H9 (cell line): Measurements from ENCODE around the gene ATXN7L3. TPM values are rescaled to one million over a fixed set of nuclear protein-coding genes. Genes with fewer than 3 reads are reported as not detected.

Experiments used
- DNase-seq: peaks from one replicate; pipeline ENCODE4 v3.0.0-alpha.2; 2017
- H2AFZ ChIP-seq: one replicate; pipeline ENCODE4 v1.6.1; 2013; ENCODE audit warnings: mild to moderate bottlenecking, low read length, control low read depth, moderate library complexity
- H2AK5ac ChIP-seq: 2 replicates; pipeline ENCODE4 v1.6.1; 2013; ENCODE audit warnings: low read length, control low read depth, mixed read lengths; ENCODE audit not compliant: insufficient read length
- H2BK120ac ChIP-seq: one replicate; pipeline ENCODE4 v1.6.1; 2013; ENCODE audit warnings: low read depth, mild to moderate bottlenecking, low read length, control low read depth, inconsistent platforms; ENCODE audit not compliant: poor library complexity, severe bottlenecking
- H2BK12ac ChIP-seq: 2 replicates; pipeline ENCODE4 v1.6.1; 2013; ENCODE audit warnings: low read length, control low read depth, mixed read lengths, low read depth; ENCODE audit not compliant: insufficient read length
- H2BK15ac ChIP-seq: 2 replicates; pipeline ENCODE4 v1.6.1; 2013; ENCODE audit warnings: low read depth, low read length, control low read depth
- H2BK20ac ChIP-seq: one replicate; pipeline ENCODE4 v1.6.1; 2013; ENCODE audit warnings: low read depth, mild to moderate bottlenecking, low read length, control low read depth, inconsistent platforms; ENCODE audit not compliant: poor library complexity, severe bottlenecking
- H2BK5ac ChIP-seq: 2 replicates; pipeline ENCODE4 v1.6.1; 2013; ENCODE audit warnings: low read length, control low read depth, mixed read lengths; ENCODE audit not compliant: insufficient read length
- H3K14ac ChIP-seq: 2 replicates; pipeline ENCODE4 v1.6.1; 2013; ENCODE audit warnings: low read length, control low read depth; ENCODE audit not compliant: insufficient read depth
- H3K18ac ChIP-seq: 2 replicates; pipeline ENCODE4 v1.6.1; 2013; ENCODE audit warnings: low read depth, mild to moderate bottlenecking, mixed read lengths, low read length, control low read depth; ENCODE audit not compliant: insufficient read length
- H3K23ac ChIP-seq: 2 replicates; pipeline ENCODE4 v1.6.1; 2013; ENCODE audit warnings: low read length, control low read depth, mixed read lengths, low read depth; ENCODE audit not compliant: insufficient read length
- H3K23me2 ChIP-seq: 2 replicates; pipeline ENCODE4 v1.6.1; 2013; ENCODE audit warnings: low read depth, mild to moderate bottlenecking, mixed read lengths, low read length, control low read depth; ENCODE audit not compliant: insufficient read length, poor library complexity, severe bottlenecking
- H3K27ac ChIP-seq: 2 replicates; pipeline ENCODE4 v1.5.1; 2013; ENCODE audit warnings: low read length, control low read depth, mixed read lengths, low read depth; ENCODE audit not compliant: insufficient read length
- H3K27me3 ChIP-seq: 2 replicates; pipeline ENCODE4 v1.6.1; 2013; ENCODE audit warnings: low read length, control low read depth, inconsistent platforms; ENCODE audit not compliant: insufficient read depth
- H3K4ac ChIP-seq: 2 replicates; pipeline ENCODE4 v1.6.1; 2013; ENCODE audit warnings: low read depth, mild to moderate bottlenecking, control low read depth, inconsistent platforms, low read length, moderate library complexity
- H3K4me1 ChIP-seq: 2 replicates; pipeline ENCODE4 v1.6.1; 2013; ENCODE audit warnings: low read length, control low read depth, inconsistent platforms; ENCODE audit not compliant: insufficient read depth
- H3K4me2 ChIP-seq: 2 replicates; pipeline ENCODE4 v1.6.1; 2013; ENCODE audit warnings: low read length, control low read depth, mixed read lengths; ENCODE audit not compliant: insufficient read length, insufficient read depth
- H3K56ac ChIP-seq: 2 replicates; pipeline ENCODE4 v1.6.1; 2013; ENCODE audit warnings: low read depth, mild to moderate bottlenecking, mixed read lengths, low read length, control low read depth; ENCODE audit not compliant: insufficient read length
- H3K79me1 ChIP-seq: 2 replicates; pipeline ENCODE4 v1.6.1; 2013; ENCODE audit warnings: low read depth, mild to moderate bottlenecking, moderate library complexity, low read length, control low read depth, inconsistent platforms; ENCODE audit not compliant: insufficient read depth, poor library complexity, severe bottlenecking
- H3K79me2 ChIP-seq: 2 replicates; pipeline ENCODE4 v1.6.1; 2013; ENCODE audit warnings: low read length, control low read depth, inconsistent platforms; ENCODE audit not compliant: insufficient read depth
- H3K9ac ChIP-seq: 2 replicates; pipeline ENCODE4 v1.6.1; 2013; ENCODE audit warnings: low read length, control low read depth, mixed read lengths; ENCODE audit not compliant: insufficient read length; ENCODE audit errors: extremely low read depth
- H3K9me3 ChIP-seq: one replicate; pipeline ENCODE4 v1.6.1; 2013; ENCODE audit warnings: low read depth, low read length, inconsistent platforms; ENCODE audit not compliant: control insufficient read depth
- H3T11ph ChIP-seq: one replicate; pipeline ENCODE4 v1.6.1; 2013; ENCODE audit warnings: mild to moderate bottlenecking, low read length, control low read depth, inconsistent platforms
- H4K20me1 ChIP-seq: one replicate; pipeline ENCODE4 v1.6.1; 2013; ENCODE audit not compliant: control insufficient read depth, insufficient read length, insufficient read depth
- H4K5ac ChIP-seq: 2 replicates; pipeline ENCODE4 v1.6.1; 2013; ENCODE audit warnings: low read depth, mild to moderate bottlenecking, mixed read lengths, low read length, control low read depth; ENCODE audit not compliant: insufficient read length
- H4K8ac ChIP-seq: replicated peaks from 2 replicates; pipeline ENCODE4 v1.6.1; 2013; ENCODE audit warnings: low read length, control low read depth, mixed read lengths, low read depth; ENCODE audit not compliant: insufficient read length
- H4K91ac ChIP-seq: 2 replicates; pipeline ENCODE4 v1.6.1; 2013; ENCODE audit warnings: low read depth, mild to moderate bottlenecking, moderate library complexity, mixed read lengths, low read length, control low read depth; ENCODE audit not compliant: insufficient read length
- H3K27ac Mint-ChIP-seq, 3 experiments: 2 replicates in 2 of 3; 3 replicates in 1 of 3; pipeline ENCODE4 v1.8.0; 2020 to 2021; ENCODE audit warnings: mixed read lengths in 3 of 3, mild to moderate bottlenecking in 1 of 3, moderate library complexity in 1 of 3
- H3K27me3 Mint-ChIP-seq: 2 replicates; pipeline ENCODE4 v1.8.0; 2021; ENCODE audit warnings: low read depth, mild to moderate bottlenecking, moderate library complexity, mixed read lengths
- H3K36me3 Mint-ChIP-seq, 3 experiments: 2 replicates in 2 of 3; 3 replicates in 1 of 3; pipeline ENCODE4 v1.8.0; 2020 to 2021; ENCODE audit warnings: low read depth in 3 of 3, mixed read lengths in 3 of 3; ENCODE audit not compliant: insufficient read depth in 1 of 3
- H3K4me1 Mint-ChIP-seq, 2 experiments: 2 replicates each; pipeline ENCODE4 v1.8.0; 2020; ENCODE audit warnings: mixed read lengths in 2 of 2
- H3K4me3 Mint-ChIP-seq, 2 experiments: 2 replicates in 1 of 2; 3 replicates in 1 of 2; pipeline ENCODE4 v1.8.0; 2020 to 2021; ENCODE audit warnings: mild to moderate bottlenecking in 2 of 2, mixed read lengths in 2 of 2, moderate library complexity in 1 of 2
- H3K9me3 Mint-ChIP-seq, 2 experiments: 2 replicates in 1 of 2; 3 replicates in 1 of 2; pipeline ENCODE4 v1.8.0; 2020; ENCODE audit warnings: mild to moderate bottlenecking in 2 of 2, mixed read lengths in 2 of 2, moderate library complexity in 1 of 2
- CTCF ChIP-seq: fragments of 200-600 bp; sonication (generic); conservative IDR thresholded peaks from 3 replicates; pipeline ENCODE4 v1.8.0; 2021; ENCODE audit warnings: antibody characterized with exemption, mild to moderate bottlenecking
- WGBS: extraction: QIAGEN DNeasy Blood & Tissue Kit; methylation state at CpG from one replicate; pipeline ENCODE4 v1.1.7; 2013; ENCODE audit warnings: missing lambda C conversion rate, low lambda C conversion rate, mixed read lengths; ENCODE audit not compliant: insufficient read length; ENCODE audit errors: extremely low coverage; 5-methylcytosine and 5-hydroxymethylcytosine counted together
- total RNA-seq: library from RNA; stranded (reverse); gene quantifications from 2 replicates; pipeline ENCODE4 v1.2.1, GENCODE V29; 2021

Gene ATXN7L3
- total RNA-seq, 1 experiment from 2014 or later, result 125 TPM

- H3K27ac ChIP-seq, result no peak overlapping the region
- no peak overlapping the region for H3K9ac ChIP-seq
- H3K36me3 Mint-ChIP-seq, result peaks cover 24 to 80% (median 63%) of the 10 kb centered on the region in 3 experiments; a peak in 6 of 7 replicates
These were observed 6.2 kb downstream of the ATXN7L3 start for GRCh38 chr17:44193326-44194084.

More at GRCh38 chr17:44193326-44194084, 6.2 kb downstream of the ATXN7L3 start:
- peaks cover 5% of the 10 kb centered on the region for H3K23me2 ChIP-seq
- H3T11ph ChIP-seq, result no peak overlapping the region
- H3K9me3 ChIP-seq, result no peaks in the 10 kb centered on the region
- no peak overlapping the region for H4K91ac ChIP-seq
- no peak overlapping the region for H2BK20ac ChIP-seq
- H3K4me3 Mint-ChIP-seq, result no peak overlapping the region
- H3K27ac Mint-ChIP-seq, result peak overlapping the region in 2 of 3 experiments; percentile 15 to 85; a peak in 2 of 7 replicates
- no peak overlapping the region for H2AFZ ChIP-seq
- no peaks in the 10 kb centered on the region for H3K79me1 ChIP-seq
- no peak overlapping the region for H3K18ac ChIP-seq
- H2BK5ac ChIP-seq, result no peak overlapping the region
- peaks cover 3% of the 10 kb centered on the region; the same call in 1 of the 2 replicates for H3K79me2 ChIP-seq
- no peak overlapping the region for H3K23ac ChIP-seq
- H3K14ac ChIP-seq, result no peak overlapping the region
- H3K27me3 Mint-ChIP-seq, result no peaks in the 10 kb centered on the region
- no peak overlapping the region for H3K4me2 ChIP-seq
- H2AK5ac ChIP-seq, result no peak overlapping the region
- no peak overlapping the region for H3K4ac ChIP-seq
- H2BK15ac ChIP-seq, result no peak overlapping the region
- H3K56ac ChIP-seq, result no peak overlapping the region
- peaks cover 23 to 36% of the 10 kb centered on the region in 2 experiments for H3K4me1 Mint-ChIP-seq
- no peaks in the 10 kb centered on the region for H4K20me1 ChIP-seq
- H4K5ac ChIP-seq, result no peak overlapping the region
- WGBS, result no CpG with 5 or more reads among the region's 14 CpGs
- H4K8ac ChIP-seq, result no peak overlapping the region
- H3K9me3 Mint-ChIP-seq, result no peaks in the 10 kb centered on the region
- H3K4me1 ChIP-seq, result 0 out of 2 replicates have a peak, but pooled peaks cover 2% of the 10 kb centered on the region
- DNase-seq, result no peak
- no peaks in the 10 kb centered on the region for H3K27me3 ChIP-seq
- no peak for TF ChIP-seq CTCF
- no peak overlapping the region for H2BK12ac ChIP-seq
- no peak overlapping the region for H2BK120ac ChIP-seq
